GM12891 (cell line): Measurements from ENCODE around the gene LRIG1.

Experiments used
- PAX5 ChIP-seq: IDR thresholded peaks from 2 replicates; pipeline ENCODE4 v1.6.1; 2011; ENCODE audit warnings: low read length, moderate library complexity, mild to moderate bottlenecking; ENCODE audit not compliant: insufficient read depth, severe bottlenecking
- POLR2A ChIP-seq: IDR thresholded peaks from 2 replicates; pipeline ENCODE4 v1.6.1; 2011; ENCODE audit warnings: low read depth, low read length, control low read depth
- POLR2AphosphoS5 ChIP-seq: IDR thresholded peaks from 2 replicates; pipeline ENCODE4 v1.6.1; 2011; ENCODE audit warnings: low read depth, low read length, control low read depth

DNA sequence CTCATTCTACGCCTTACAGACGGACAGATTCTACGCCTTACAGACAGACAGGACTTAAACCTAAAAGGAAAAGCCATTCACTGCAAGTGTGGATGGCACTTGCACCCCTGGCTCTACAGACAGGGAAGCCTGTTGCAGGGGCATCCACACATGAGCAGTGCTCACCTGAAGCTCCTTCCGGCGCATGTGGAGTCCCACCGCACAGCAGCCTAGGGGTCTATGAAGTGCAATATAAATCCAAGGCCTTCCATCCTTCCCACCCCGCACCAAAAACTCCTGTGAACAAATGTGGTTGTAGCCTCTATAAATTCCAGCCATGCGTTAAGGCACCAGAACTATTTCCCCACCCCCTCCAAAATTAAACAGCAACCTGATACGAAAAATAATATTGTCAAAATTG is 121.3 kb downstream of the LRIG1 start:
- TF ChIP-seq POLR2A (no peak), POLR2AphosphoS5 (no peak), PAX5 (no peak)
